IPS DF 6.9 (cell line): ENCODE results near the gene SUGP1.
"Not testable (repeated sequence)": the region's sequence is repeated elsewhere in the genome, so short reads cannot be mapped to it uniquely, and the experiment has no call there.

ENCODE experiments used
- DNase-seq: peaks from one replicate; pipeline ENCODE4 v3.0.0-alpha.2; 2013; ENCODE audit warnings: low read depth, low spot score
- H3K27ac ChIP-seq: one replicate; pipeline ENCODE4 v1.5.1; 2013; ENCODE audit warnings: low read length, control low read depth
- H3K27me3 ChIP-seq: 2 replicates; pipeline ENCODE4 v1.6.1; 2013; ENCODE audit warnings: mild to moderate bottlenecking, low read length; ENCODE audit not compliant: control insufficient read depth, insufficient read depth
- H3K36me3 ChIP-seq: 2 replicates; pipeline ENCODE4 v1.6.1; 2013; ENCODE audit warnings: low read length; ENCODE audit not compliant: control insufficient read depth, insufficient read depth
- H3K4me1 ChIP-seq: 2 replicates; pipeline ENCODE4 v1.6.1; 2013; ENCODE audit warnings: low read length; ENCODE audit not compliant: control insufficient read depth, insufficient read depth
- H3K4me3 ChIP-seq: 2 replicates; pipeline ENCODE4 v1.5.1; 2013; ENCODE audit warnings: mild to moderate bottlenecking, low read length
- H3K9me3 ChIP-seq: 2 replicates; pipeline ENCODE4 v1.6.1; 2013; ENCODE audit warnings: low read length, inconsistent platforms; ENCODE audit not compliant: control insufficient read depth, insufficient read depth
- WGBS: extraction: QIAGEN DNeasy Blood & Tissue Kit; methylation state at CpG from one replicate; pipeline ENCODE4 v1.1.7; 2013; ENCODE audit warnings: mixed read lengths, missing lambda C conversion rate; ENCODE audit not compliant: insufficient read length, insufficient coverage; 5-methylcytosine and 5-hydroxymethylcytosine counted together

Gene SUGP1

GRCh38 chr19:19354007-19354406, 33.7 kb upstream of the SUGP1 start:
- Histone ChIP-seq H3K4me1 (no peaks in the 10 kb centered on the region), H3K9me3 (no peaks in the 10 kb centered on the region), H3K36me3 (peaks cover 35% of the 10 kb centered on the region), H3K4me3 (no peak overlapping the region), H3K27ac (no peak overlapping the region), H3K27me3 (no peaks in the 10 kb centered on the region)
- DNase-seq = no peak
- no CpG with 5 or more reads among the region's 5 CpGs for WGBS

- DNase-seq = no peak
- Histone ChIP-seq H3K27ac (no peak overlapping the region), H3K27me3 (no peaks in the 10 kb centered on the region), H3K4me3 (no peak overlapping the region), H3K9me3 (no peaks in the 10 kb centered on the region), H3K36me3 (peaks cover 41% of the 10 kb centered on the region), H3K4me1 (no peaks in the 10 kb centered on the region)
- whole genome bisulfite sequencing = no CpG with 5 or more reads among the region's 8 CpGs
These were observed 32.5 kb upstream of the SUGP1 start for GRCh38 chr19:19352823-19353222.

- H3K4me3 ChIP-seq, DNase-seq, H3K9me3 ChIP-seq, H3K4me1 ChIP-seq, H3K27me3 ChIP-seq, H3K27ac ChIP-seq: not testable (repeated sequence)
- no CpG with 5 or more reads among the region's 8 CpGs for WGBS
- peaks cover 44% of the 10 kb centered on the region for H3K36me3 ChIP-seq
These were observed 30.4 kb upstream of the SUGP1 start for GRCh38 chr19:19350756-19351155.

- Histone ChIP-seq H3K36me3 (peaks cover 43% of the 10 kb centered on the region), H3K4me1 (no peaks in the 10 kb centered on the region), H3K27ac (no peak overlapping the region), H3K4me3 (no peak overlapping the region), H3K9me3 (no peaks in the 10 kb centered on the region), H3K27me3 (no peaks in the 10 kb centered on the region)
- WGBS = no CpG with 5 or more reads among the region's 7 CpGs
- DNase-seq = no peak
These were observed 29.1 kb upstream of the SUGP1 start for GRCh38 chr19:19349365-19349764.

GRCh38 chr19:19348266-19348665, 28.0 kb upstream of the SUGP1 start:
- Histone ChIP-seq H3K27ac (no peak overlapping the region), H3K9me3 (no peaks in the 10 kb centered on the region), H3K27me3 (no peaks in the 10 kb centered on the region), H3K4me1 (no peaks in the 10 kb centered on the region), H3K36me3 (peaks cover 44% of the 10 kb centered on the region), H3K4me3 (no peak overlapping the region)
- no CpG with 5 or more reads among the region's 9 CpGs for WGBS
- DNase-seq = no peak

- H3K9me3 ChIP-seq = no peaks in the 10 kb centered on the region
- H3K4me3 ChIP-seq = no peak overlapping the region
- DNase-seq = no peak
- H3K27me3 ChIP-seq = no peaks in the 10 kb centered on the region
- WGBS = no CpG with 5 or more reads among the region's 10 CpGs
- no peaks in the 10 kb centered on the region for H3K4me1 ChIP-seq
- H3K36me3 ChIP-seq = peaks cover 40% of the 10 kb centered on the region
- no peak overlapping the region for H3K27ac ChIP-seq
These were observed 27.2 kb upstream of the SUGP1 start for GRCh38 chr19:19347401-19348110.

- WGBS = no CpG with 5 or more reads among the region's 11 CpGs
- H3K4me1 ChIP-seq = no peaks in the 10 kb centered on the region
- DNase-seq = no peak
- H3K36me3 ChIP-seq = peaks cover 36% of the 10 kb centered on the region
- H3K27ac ChIP-seq = no peak overlapping the region
- H3K27me3 ChIP-seq = no peaks in the 10 kb centered on the region
- H3K9me3 ChIP-seq = no peaks in the 10 kb centered on the region
- no peak overlapping the region for H3K4me3 ChIP-seq
These were observed 25.7 kb upstream of the SUGP1 start for GRCh38 chr19:19345970-19346369.

- Histone ChIP-seq H3K27ac (no peak overlapping the region), H3K27me3 (no peaks in the 10 kb centered on the region), H3K9me3 (no peaks in the 10 kb centered on the region), H3K4me3 (no peak overlapping the region), H3K4me1 (no peaks in the 10 kb centered on the region), H3K36me3 (peaks cover 36% of the 10 kb centered on the region)
- DNase-seq = no peak
- no CpG with 5 or more reads among the region's 21 CpGs for WGBS
These were observed 24.9 kb upstream of the SUGP1 start for GRCh38 chr19:19345232-19345631.

- H3K4me3 ChIP-seq = no peak overlapping the region
- no CpG with 5 or more reads among the region's 14 CpGs for WGBS
- peaks cover 30% of the 10 kb centered on the region for H3K36me3 ChIP-seq
- no peaks in the 10 kb centered on the region for H3K4me1 ChIP-seq
- no peak for DNase-seq
- no peaks in the 10 kb centered on the region for H3K9me3 ChIP-seq
- no peak overlapping the region for H3K27ac ChIP-seq
- no peaks in the 10 kb centered on the region for H3K27me3 ChIP-seq
These were observed 23.5 kb upstream of the SUGP1 start for GRCh38 chr19:19343762-19344161.

GRCh38 chr19:19343016-19343362, 22.7 kb upstream of the SUGP1 start:
- H3K36me3 ChIP-seq = peaks cover 34% of the 10 kb centered on the region
- H3K27me3 ChIP-seq = no peaks in the 10 kb centered on the region
- no CpG with 5 or more reads among the region's 7 CpGs for WGBS
- no peak overlapping the region for H3K27ac ChIP-seq
- no peak overlapping the region for H3K4me3 ChIP-seq
- DNase-seq = no peak
- H3K9me3 ChIP-seq = no peaks in the 10 kb centered on the region
- H3K4me1 ChIP-seq = no peaks in the 10 kb centered on the region
